Gastrocnemius medialis (tissue), 4 donors: Measurements from ENCODE around the gene ID1. TPM values are rescaled to one million over a fixed set of nuclear protein-coding genes. Genes with fewer than 3 reads are reported as not detected.

Experiments
- ATAC-seq, 2 donors: fragments of 150-250 bp; one replicate each; pipeline ENCODE4 v1.9.1; 2016
- DNase-seq, 2 donors: peaks; one replicate each; pipeline ENCODE4 v3.0.0-alpha.2; 2019
- H3K27ac ChIP-seq, 4 donors: fragments of 200-600 bp; sonication (generic); 1 replicate in 1 of 4; 2 replicates in 3 of 4; pipeline ENCODE4 v1.5.1; 2016 to 2018; ENCODE audit warnings: mild to moderate bottlenecking in 2 of 4, moderate library complexity in 1 of 4
- H3K27me3 ChIP-seq, 3 donors: fragments of 200-600 bp; sonication (generic) in 2 of 3; 1 replicate in 1 of 3; 2 replicates in 2 of 3; pipeline versions ENCODE4 v1.5.1 to v1.6.0; 2016 to 2019; ENCODE audit warnings: mild to moderate bottlenecking in 1 of 3, moderate library complexity in 1 of 3
- H3K36me3 ChIP-seq, 2 donors: fragments of 200-600 bp; sonication (generic) in 1 of 2; one replicate each; pipeline ENCODE4 v1.5.1; 2017 to 2018
- H3K4me1 ChIP-seq, 2 donors: fragments of 200-600 bp; sonication (generic) in 1 of 2; one replicate each; pipeline ENCODE4 v1.5.1; 2016 to 2017; ENCODE audit warnings: mild to moderate bottlenecking in 2 of 2
- H3K4me3 ChIP-seq, 4 donors: fragments of 200-600 bp; sonication (generic) in 3 of 4; 1 replicate in 1 of 4; 2 replicates in 3 of 4; pipeline ENCODE4 v1.5.1; 2016 to 2019; ENCODE audit warnings: mild to moderate bottlenecking in 2 of 4
- H3K9me3 ChIP-seq, 3 donors: fragments of 200-600 bp; sonication (generic) in 2 of 3; 1 replicate in 1 of 3; 2 replicates in 2 of 3; pipeline ENCODE4 v1.5.1; 2016 to 2019
- CTCF ChIP-seq, 5 experiments: fragments of 450-650 bp in 3 of 5; fragments of 200-600 bp in 2 of 5; sonication (generic) in 2 of 5; IDR thresholded peaks in 4 of 5; conservative IDR thresholded peaks in 1 of 5; 1 replicate in 4 of 5; 2 replicates in 1 of 5; pipeline ENCODE4 v1.5.1; 2016 to 2019; ENCODE audit warnings: antibody characterized with exemption in 5 of 5, mild to moderate bottlenecking in 3 of 5, moderate library complexity in 3 of 5
- POLR2A ChIP-seq, 2 donors: fragments of 450-650 bp; IDR thresholded peaks; one replicate each; pipeline ENCODE4 v1.6.1; 2017; ENCODE audit warnings: antibody characterized with exemption in 2 of 2, mild to moderate bottlenecking in 2 of 2, moderate library complexity in 2 of 2
- in situ Hi-C, 4 donors: fragments of 200-750 bp; cut with MboI; loops; one replicate each; pipeline versions ENCODE4 v1.15.0 to v1.8.0; 2017; ENCODE audit warnings: low sequenced_read_pairs in 4 of 4
- intact Hi-C: fragments of 100-400 bp; cut with DNase I; formaldehyde crosslinking; loops from one replicate; pipeline ENCODE4 v1.15.1; 2023; ENCODE audit warnings: low total_unique reads
- total RNA-seq, 4 donors: library from RNA; depleted of rRNA; stranded (reverse); fragments of >200 nt; gene quantifications; one replicate each; pipeline versions ENCODE4 v1.1.0 to v1.2.3, GENCODE V29; 2016

Gene ID1
- total RNA-seq, 4 donors from 2014 or later = 115 to 206 (median 148) TPM

- H3K4me3 ChIP-seq = no peak overlapping the region
- ATAC-seq (no peak), DNase-seq (no peak)
- peak overlapping the region; percentile 86 to 93 (median 89) for H3K27ac ChIP-seq
- no peaks in the 10 kb centered on the region for H3K9me3 ChIP-seq
- TF ChIP-seq POLR2A (IDR thresholded peaks at IDR 0.05) = no peak
- no peak for TF ChIP-seq CTCF (IDR thresholded peaks at IDR 0.05 in 4 of 5, conservative IDR thresholded peaks at IDR 0.05 in 1 of 5)
- in situ Hi-C loops = loop anchor here in 1 of 4 donors (25.0 kb wide), 1 partner anchor 169 kb away; the partner anchor contains the start of gene TPX2
- peaks cover 13 to 18% of the 10 kb centered on the region in 2 donors for H3K4me1 ChIP-seq
- H3K36me3 ChIP-seq = peaks cover 0 to 21% of the 10 kb centered on the region in 2 donors
- intact Hi-C loops = loop anchor here (1.0 kb wide), 1 partner anchor 44 kb away; no protein-coding TSS in a partner anchor
- no peaks in the 10 kb centered on the region for H3K27me3 ChIP-seq
These were observed 36.3 kb upstream of the ID1 start for GRCh38 chr20:31568773-31569162.

GRCh38 chr20:31569163-31570020 lies 35.7 kb upstream of the ID1 start:
- Histone ChIP-seq H3K4me3 (no peak overlapping the region), H3K9me3 (no peaks in the 10 kb centered on the region), H3K27ac (peak overlapping the region; percentile 86 to 93 (median 89)), H3K27me3 (no peaks in the 10 kb centered on the region), H3K4me1 (peaks cover 13 to 22% of the 10 kb centered on the region in 2 donors), H3K36me3 (peaks cover 0 to 15% of the 10 kb centered on the region in 2 donors)
- intact Hi-C loops (loop anchor here (1.0 to 5.0 kb wide), 3 partner anchors 43 to 153 kb away; partner anchors contain the start of gene BCL2L1), in situ Hi-C loops (loop anchor here in 1 of 4 donors (25.0 kb wide), 1 partner anchor 168 kb away; the partner anchor contains the start of gene TPX2)
- ATAC-seq (peak in 1 of 2 donors; percentile 15), DNase-seq (peak in 1 of 2 donors; percentile 55)
- TF ChIP-seq POLR2A (IDR thresholded peaks at IDR 0.05) (no peak), CTCF (IDR thresholded peaks at IDR 0.05 in 4 of 5, conservative IDR thresholded peaks at IDR 0.05 in 1 of 5) (peak; percentile 67 to 90 (median 81))

- DNase-seq (no peak), ATAC-seq (no peak)
- H3K27me3 ChIP-seq = no peaks in the 10 kb centered on the region
- intact Hi-C loops (loop anchor here (5.0 kb wide), 2 partner anchors 92 to 152 kb away; partner anchors contain the start of gene BCL2L1), in situ Hi-C loops (loop anchor here in 1 of 4 donors (25.0 kb wide), 1 partner anchor 167 kb away; the partner anchor contains the start of gene TPX2)
- TF ChIP-seq CTCF (IDR thresholded peaks at IDR 0.05 in 4 of 5, conservative IDR thresholded peaks at IDR 0.05 in 1 of 5) (no peak), POLR2A (IDR thresholded peaks at IDR 0.05) (no peak)
- H3K9me3 ChIP-seq = no peaks in the 10 kb centered on the region
- H3K4me1 ChIP-seq = peaks cover 13 to 22% of the 10 kb centered on the region in 2 donors
- peak overlapping the region; percentile 86 to 93 (median 89) for H3K27ac ChIP-seq
- H3K36me3 ChIP-seq = peaks cover 0 to 12% of the 10 kb centered on the region in 2 donors
- H3K4me3 ChIP-seq = no peak overlapping the region
These were observed 35.0 kb upstream of the ID1 start for GRCh38 chr20:31570021-31570463.

GRCh38 chr20:31570735-31571617 lies 34.1 kb upstream of the ID1 start:
- no peak overlapping the region for H3K4me3 ChIP-seq
- peaks cover 13 to 22% of the 10 kb centered on the region in 2 donors for H3K4me1 ChIP-seq
- in situ Hi-C loops = loop anchor here in 1 of 4 donors (25.0 kb wide), 1 partner anchor 166 kb away; the partner anchor contains the start of gene TPX2
- no peak for ATAC-seq
- H3K27ac ChIP-seq = peak overlapping the region; percentile 86 to 93 (median 89)
- no peak for TF ChIP-seq CTCF (IDR thresholded peaks at IDR 0.05 in 4 of 5, conservative IDR thresholded peaks at IDR 0.05 in 1 of 5)
- TF ChIP-seq POLR2A (IDR thresholded peaks at IDR 0.05) = no peak
- DNase-seq = no peak
- intact Hi-C loops = loop anchor here (5.0 kb wide), 2 partner anchors 91 to 151 kb away; partner anchors contain the start of gene BCL2L1
- H3K27me3 ChIP-seq = no peaks in the 10 kb centered on the region
- no peaks in the 10 kb centered on the region for H3K9me3 ChIP-seq
- peaks cover 0 to 5% of the 10 kb centered on the region in 2 donors for H3K36me3 ChIP-seq
